ENCODE data around the gene ADAM8.
"Not testable (repeated sequence)": the region's sequence is repeated elsewhere in the genome, so short reads cannot be mapped to it uniquely, and the experiment has no call there.

The ADAM8 gene

GRCh38 chr10:133324857-133325260 is 48.2 kb upstream of the ADAM8 start:
- Histone ChIP-seq H3K4me1 (ENCODE audit: insufficient read depth, low read length) (peaks cover 10% of the 10 kb centered on the region), H3K27me3 (ENCODE audit: insufficient read depth, low read length, poor library complexity) (peaks cover 3% of the 10 kb centered on the region), H3K4me2 (ENCODE audit: insufficient read depth, low read length) (peak overlapping the region; percentile 62), H2AFZ (ENCODE audit: low read depth, low read length) (peak overlapping the region; percentile 38), H3K27ac (ENCODE audit: low read length) (no peak overlapping the region), H3K79me2 (ENCODE audit: insufficient read depth, low read length) (no peaks in the 10 kb centered on the region), H3K9ac (ENCODE audit: low read depth, low read length) (peak overlapping the region; percentile 37; the same call in 1 of the 2 replicates), H3K4me3 (ENCODE audit: low read depth in 1 of 2, low read length in 2 of 2) (no peak overlapping the region; a peak in 1 of 4 replicates), H4K20me1 (ENCODE audit: insufficient read depth, low read length) (no peaks in the 10 kb centered on the region), H3K9me3 (ENCODE audit: insufficient read depth, low read length, severe bottlenecking) (no peaks in the 10 kb centered on the region), H3K36me3 (ENCODE audit: insufficient read depth, low read length) (no peaks in the 10 kb centered on the region)
- no peak for TF ChIP-seq EZH2 (IDR thresholded peaks at IDR 0.05; ENCODE audit: borderline replicate concordance, low read depth, low read length, severe bottlenecking)
- TF ChIP-seq, protein P1, sequence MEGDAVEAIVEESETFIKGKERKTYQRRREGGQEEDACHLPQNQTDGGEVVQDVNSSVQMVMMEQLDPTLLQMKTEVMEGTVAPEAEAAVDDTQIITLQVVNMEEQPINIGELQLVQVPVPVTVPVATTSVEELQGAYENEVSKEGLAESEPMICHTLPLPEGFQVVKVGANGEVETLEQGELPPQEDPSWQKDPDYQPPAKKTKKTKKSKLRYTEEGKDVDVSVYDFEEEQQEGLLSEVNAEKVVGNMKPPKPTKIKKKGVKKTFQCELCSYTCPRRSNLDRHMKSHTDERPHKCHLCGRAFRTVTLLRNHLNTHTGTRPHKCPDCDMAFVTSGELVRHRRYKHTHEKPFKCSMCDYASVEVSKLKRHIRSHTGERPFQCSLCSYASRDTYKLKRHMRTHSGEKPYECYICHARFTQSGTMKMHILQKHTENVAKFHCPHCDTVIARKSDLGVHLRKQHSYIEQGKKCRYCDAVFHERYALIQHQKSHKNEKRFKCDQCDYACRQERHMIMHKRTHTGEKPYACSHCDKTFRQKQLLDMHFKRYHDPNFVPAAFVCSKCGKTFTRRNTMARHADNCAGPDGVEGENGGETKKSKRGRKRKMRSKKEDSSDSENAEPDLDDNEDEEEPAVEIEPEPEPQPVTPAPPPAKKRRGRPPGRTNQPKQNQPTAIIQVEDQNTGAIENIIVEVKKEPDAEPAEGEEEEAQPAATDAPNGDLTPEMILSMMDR (IDR thresholded peaks at IDR 0.05; ENCODE audit: borderline replicate concordance, extremely low read depth, low read length, poor library complexity, severe bottlenecking), result no peak
- ATAC-seq (ENCODE audit: insufficient read depth, low read depth) (no peak), DNase-seq (no peak)

GRCh38 chr10:133324198-133324792 is 47.6 kb upstream of the ADAM8 start:
- Histone ChIP-seq H3K36me3 (ENCODE audit: insufficient read depth, low read length) (no peaks in the 10 kb centered on the region), H4K20me1 (ENCODE audit: insufficient read depth, low read length) (peaks cover 2% of the 10 kb centered on the region; the same call in 1 of the 2 replicates), H3K4me3 (ENCODE audit: low read depth in 1 of 2, low read length in 2 of 2) (no peak overlapping the region), H3K27ac (ENCODE audit: low read length) (no peak overlapping the region), H2AFZ (ENCODE audit: low read depth, low read length) (no peak overlapping the region), H3K9ac (ENCODE audit: low read depth, low read length) (no peak overlapping the region), H3K4me2 (ENCODE audit: insufficient read depth, low read length) (peak overlapping the region; percentile 62; the same call in 1 of the 2 replicates), H3K27me3 (ENCODE audit: insufficient read depth, low read length, poor library complexity) (peaks cover 5% of the 10 kb centered on the region), H3K9me3 (ENCODE audit: insufficient read depth, low read length, severe bottlenecking) (no peaks in the 10 kb centered on the region), H3K4me1 (ENCODE audit: insufficient read depth, low read length) (peaks cover 8% of the 10 kb centered on the region), H3K79me2 (ENCODE audit: insufficient read depth, low read length) (no peaks in the 10 kb centered on the region)
- DNase-seq, result peak; percentile 89
- ATAC-seq (ENCODE audit: insufficient read depth, low read depth), result peak; percentile 98
- no peak for TF ChIP-seq EZH2 (IDR thresholded peaks at IDR 0.05; ENCODE audit: borderline replicate concordance, low read depth, low read length, severe bottlenecking)
- TF ChIP-seq, protein P1 (IDR thresholded peaks at IDR 0.05; ENCODE audit: borderline replicate concordance, extremely low read depth, low read length, poor library complexity, severe bottlenecking), result no peak

DNA sequence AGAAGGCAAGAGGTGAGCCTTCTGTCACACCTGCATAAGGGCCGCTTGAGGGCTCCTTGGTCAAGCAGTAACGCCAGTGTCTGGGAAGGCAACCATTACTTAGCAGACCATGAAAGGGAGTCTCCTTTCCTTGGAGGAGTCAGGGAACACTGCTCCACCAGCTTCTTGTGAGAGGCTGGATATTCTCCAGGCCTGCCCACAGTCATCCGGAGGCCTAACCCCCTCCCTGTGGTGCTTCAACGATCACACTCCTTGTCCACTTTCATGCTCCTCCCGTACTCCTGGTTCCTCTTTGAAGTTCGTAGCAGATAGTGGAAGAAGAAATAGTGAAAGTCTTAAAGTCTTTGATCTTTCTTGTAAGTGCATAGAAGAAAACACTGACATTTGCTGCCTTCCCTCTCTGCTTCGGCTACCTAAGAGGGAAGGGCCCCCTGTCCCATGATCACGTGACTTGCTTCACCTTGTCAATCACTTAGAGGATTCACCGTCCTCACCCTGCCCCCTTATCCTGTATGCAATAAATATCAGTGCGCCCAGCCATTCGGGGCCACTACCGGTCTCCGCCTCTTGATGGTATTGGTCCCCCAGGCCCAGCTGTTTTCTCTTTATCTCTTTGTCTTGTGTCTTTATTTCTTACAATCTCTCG is 45.5 kb upstream of the ADAM8 start:
- H3K27me3 ChIP-seq (ENCODE audit: insufficient read depth, low read length, poor library complexity), result peaks cover 10% of the 10 kb centered on the region
- H3K9me3 ChIP-seq (ENCODE audit: insufficient read depth, low read length, severe bottlenecking); ATAC-seq (ENCODE audit: insufficient read depth, low read depth); H4K20me1 ChIP-seq (ENCODE audit: insufficient read depth, low read length); H3K27ac ChIP-seq (ENCODE audit: low read length); H3K4me2 ChIP-seq (ENCODE audit: insufficient read depth, low read length); DNase-seq; H3K4me3 ChIP-seq (ENCODE audit: low read depth in 1 of 2, low read length in 2 of 2); H2AFZ ChIP-seq (ENCODE audit: low read depth, low read length); H3K79me2 ChIP-seq (ENCODE audit: insufficient read depth, low read length); H3K36me3 ChIP-seq (ENCODE audit: insufficient read depth, low read length); H3K9ac ChIP-seq (ENCODE audit: low read depth, low read length): not testable (repeated sequence)
- H3K4me1 ChIP-seq (ENCODE audit: insufficient read depth, low read length), result peaks cover 14% of the 10 kb centered on the region

DNA sequence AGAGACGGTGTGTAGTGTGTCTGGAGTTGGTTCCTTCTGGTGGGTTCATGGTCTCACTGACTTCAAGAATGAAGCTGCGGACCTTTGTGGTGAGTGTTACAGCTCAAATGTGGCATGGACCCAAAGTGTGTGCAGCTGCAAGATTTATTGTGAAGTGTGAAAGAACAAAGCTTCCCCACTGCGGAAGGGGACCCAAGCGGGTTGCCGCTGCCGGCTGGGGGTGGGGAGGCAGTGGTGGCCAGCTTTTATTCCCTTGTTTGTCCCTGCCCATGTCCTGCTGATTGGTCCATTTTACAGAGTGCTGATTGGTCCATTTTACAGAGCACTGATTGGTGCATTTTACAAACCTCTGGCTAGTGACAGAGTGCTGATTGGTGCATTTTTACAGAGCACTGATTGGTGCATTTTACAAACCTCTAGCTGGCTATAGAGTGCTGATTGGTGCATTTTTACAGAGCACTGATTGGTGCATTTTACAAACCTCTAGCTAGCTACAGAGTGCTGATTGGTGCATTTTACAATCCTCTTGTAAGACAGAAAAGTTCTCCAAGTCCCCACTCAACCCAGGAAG is 44.3 kb upstream of the ADAM8 start:
- H2AFZ ChIP-seq (ENCODE audit: low read depth, low read length); H3K4me3 ChIP-seq (ENCODE audit: low read depth in 1 of 2, low read length in 2 of 2); H3K27ac ChIP-seq (ENCODE audit: low read length); H3K36me3 ChIP-seq (ENCODE audit: insufficient read depth, low read length); H3K9me3 ChIP-seq (ENCODE audit: insufficient read depth, low read length, severe bottlenecking); ATAC-seq (ENCODE audit: insufficient read depth, low read depth); H4K20me1 ChIP-seq (ENCODE audit: insufficient read depth, low read length); H3K4me2 ChIP-seq (ENCODE audit: insufficient read depth, low read length); H3K9ac ChIP-seq (ENCODE audit: low read depth, low read length); H3K79me2 ChIP-seq (ENCODE audit: insufficient read depth, low read length); DNase-seq: not testable (repeated sequence)
- Histone ChIP-seq H3K27me3 (ENCODE audit: insufficient read depth, low read length, poor library complexity) (peaks cover 10% of the 10 kb centered on the region), H3K4me1 (ENCODE audit: insufficient read depth, low read length) (peaks cover 14% of the 10 kb centered on the region)

Measured in DND-41 (cell line).